Measurements from ENCODE around the gene PIN1. TPM values are rescaled to one million over a fixed set of nuclear protein-coding genes. Genes with fewer than 3 reads are reported as not detected.

The PIN1 gene
- total RNA-seq, 1 donor from 2014 or later = 87.3 TPM

DNA sequence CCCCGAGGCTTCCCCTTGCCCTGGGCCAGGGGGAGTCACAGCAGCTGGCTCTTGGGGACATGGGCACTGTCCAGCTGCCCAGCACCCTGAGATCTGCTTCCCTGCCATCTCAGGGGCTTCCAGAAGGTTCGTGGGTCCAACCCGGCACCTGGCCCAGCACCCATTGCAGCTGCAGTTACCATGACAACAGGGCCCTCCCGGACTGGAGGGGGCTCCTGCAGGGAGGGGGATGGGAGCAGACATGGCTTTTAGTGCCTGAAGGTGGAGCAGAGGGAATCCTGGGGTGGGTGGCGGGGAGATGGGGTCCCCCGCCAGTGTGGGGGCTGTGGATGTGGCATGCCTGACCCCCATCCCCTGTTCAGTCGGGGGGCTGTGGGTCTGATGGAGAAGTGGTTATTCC, 14.7 kb downstream of the PIN1 start:
- Mint-ChIP-seq H3K27me3 (ENCODE audit: low read depth) (no peaks in the 10 kb centered on the region), H3K9me3 (no peaks in the 10 kb centered on the region), H3K4me1 (ENCODE audit: low read depth) (no peaks in the 10 kb centered on the region), H3K36me3 (ENCODE audit: low read depth) (peaks cover 26% of the 10 kb centered on the region), H3K4me3 (ENCODE audit: low read depth) (no peak overlapping the region), H3K27ac (no peak overlapping the region)
- DNase-seq (ENCODE audit: low spot score) = no peak
- intact Hi-C loops (cut with micrococcal nuclease) = no loop called here

DNA sequence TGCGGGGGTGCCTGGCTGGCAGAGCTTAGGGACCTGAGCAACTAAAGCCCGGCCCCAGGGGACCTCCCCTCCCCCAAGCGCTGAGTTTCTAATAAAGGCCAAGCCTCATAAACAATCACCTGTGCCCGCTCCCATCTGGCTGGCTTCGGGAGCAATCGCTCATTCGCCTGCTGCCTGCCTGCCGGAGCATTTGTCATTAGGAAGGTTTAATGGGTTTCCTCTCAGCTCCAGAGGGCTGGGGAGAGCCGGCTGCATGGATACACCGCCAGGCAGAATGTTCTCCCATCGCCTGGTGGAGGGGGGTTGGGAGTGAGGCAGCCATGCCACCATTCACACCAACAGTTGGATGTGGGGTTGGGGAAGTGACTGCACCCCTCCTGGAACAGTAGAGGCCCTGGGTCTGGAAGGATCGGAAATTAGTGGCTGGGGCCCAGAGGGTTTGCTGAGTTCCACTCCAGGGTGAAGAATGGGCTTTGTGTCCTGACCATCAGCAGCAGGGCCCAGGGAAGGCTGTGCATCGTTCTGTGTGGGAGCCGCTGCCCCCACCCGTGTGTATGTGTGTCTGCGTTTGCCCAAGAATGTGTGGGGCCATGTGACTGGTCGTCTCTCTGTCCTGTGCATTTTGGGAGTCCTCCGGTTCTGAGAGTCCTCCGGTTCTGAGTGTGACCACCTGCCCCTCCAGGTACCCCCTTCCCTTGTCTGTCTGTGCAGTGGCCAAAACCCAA, 15.3 kb downstream of the PIN1 start:
- Mint-ChIP-seq H3K27ac (no peak overlapping the region), H3K27me3 (ENCODE audit: low read depth) (no peaks in the 10 kb centered on the region), H3K4me3 (ENCODE audit: low read depth) (no peak overlapping the region), H3K36me3 (ENCODE audit: low read depth) (peaks cover 20% of the 10 kb centered on the region), H3K4me1 (ENCODE audit: low read depth) (no peaks in the 10 kb centered on the region), H3K9me3 (no peaks in the 10 kb centered on the region)
- DNase-seq (ENCODE audit: low spot score) = no peak
- intact Hi-C loops (cut with micrococcal nuclease) = no loop called here

- Mint-ChIP-seq H3K27ac (no peak overlapping the region), H3K4me3 (ENCODE audit: low read depth) (no peak overlapping the region), H3K36me3 (ENCODE audit: low read depth) (peaks cover 24% of the 10 kb centered on the region), H3K4me1 (ENCODE audit: low read depth) (peaks cover 26% of the 10 kb centered on the region), H3K9me3 (no peaks in the 10 kb centered on the region), H3K27me3 (ENCODE audit: low read depth) (no peaks in the 10 kb centered on the region)
- intact Hi-C loops (cut with micrococcal nuclease) = no loop called here
- no peak for DNase-seq (ENCODE audit: low spot score)
Measured at GRCh38 chr19:9854282-9854846, 19.2 kb downstream of the PIN1 start.

GRCh38 chr19:9856609-9857008, 21.5 kb downstream of the PIN1 start:
- H3K4me3 Mint-ChIP-seq (ENCODE audit: low read depth) = peak overlapping the region; percentile 5
- DNase-seq (ENCODE audit: low spot score) = no peak
- peaks cover 24% of the 10 kb centered on the region for H3K36me3 Mint-ChIP-seq (ENCODE audit: low read depth)
- H3K9me3 Mint-ChIP-seq = no peaks in the 10 kb centered on the region
- intact Hi-C loops (cut with micrococcal nuclease) = no loop called here
- no peak overlapping the region for H3K27ac Mint-ChIP-seq
- H3K4me1 Mint-ChIP-seq (ENCODE audit: low read depth) = peaks cover 38% of the 10 kb centered on the region
- H3K27me3 Mint-ChIP-seq (ENCODE audit: low read depth) = no peaks in the 10 kb centered on the region

DNA sequence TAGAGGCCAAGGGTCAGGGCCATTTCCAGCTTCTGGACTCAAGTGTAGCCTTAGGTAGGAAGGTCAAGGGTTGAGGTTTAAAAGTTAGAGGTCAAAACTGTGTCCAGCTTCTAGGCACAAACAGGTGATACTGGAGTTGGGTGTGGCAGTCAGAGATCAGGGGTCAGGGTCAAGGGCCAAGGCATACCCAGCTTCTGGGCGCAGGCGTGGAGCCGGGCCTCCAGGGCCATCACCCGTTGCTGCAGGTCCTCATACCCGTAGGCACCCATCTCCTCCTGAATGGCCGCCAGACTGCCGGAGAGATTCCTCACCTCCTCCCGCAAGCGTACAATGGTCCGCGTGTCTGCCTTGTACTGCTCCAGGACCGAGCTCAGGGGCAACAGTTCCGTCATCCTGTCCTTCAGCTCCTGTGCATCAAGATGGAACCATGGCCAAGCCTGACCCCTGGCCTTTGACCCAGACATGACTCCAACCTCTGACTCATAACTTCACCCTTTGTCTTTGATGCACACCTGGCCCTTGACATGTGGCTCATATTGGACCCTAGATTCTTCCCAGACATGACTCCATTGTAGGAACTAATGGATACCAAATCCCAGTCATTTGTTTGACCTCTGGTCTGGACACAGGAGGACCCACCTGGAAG, 22.1 kb downstream of the PIN1 start:
- no peaks in the 10 kb centered on the region for H3K27me3 Mint-ChIP-seq (ENCODE audit: low read depth)
- intact Hi-C loops (cut with micrococcal nuclease) = no loop called here
- H3K27ac Mint-ChIP-seq = no peak overlapping the region
- H3K4me1 Mint-ChIP-seq (ENCODE audit: low read depth) = peaks cover 44% of the 10 kb centered on the region
- DNase-seq (ENCODE audit: low spot score) = no peak
- no peaks in the 10 kb centered on the region for H3K9me3 Mint-ChIP-seq
- H3K36me3 Mint-ChIP-seq (ENCODE audit: low read depth) = peaks cover 21% of the 10 kb centered on the region
- peak overlapping the region; percentile 72 for H3K4me3 Mint-ChIP-seq (ENCODE audit: low read depth)

DNA sequence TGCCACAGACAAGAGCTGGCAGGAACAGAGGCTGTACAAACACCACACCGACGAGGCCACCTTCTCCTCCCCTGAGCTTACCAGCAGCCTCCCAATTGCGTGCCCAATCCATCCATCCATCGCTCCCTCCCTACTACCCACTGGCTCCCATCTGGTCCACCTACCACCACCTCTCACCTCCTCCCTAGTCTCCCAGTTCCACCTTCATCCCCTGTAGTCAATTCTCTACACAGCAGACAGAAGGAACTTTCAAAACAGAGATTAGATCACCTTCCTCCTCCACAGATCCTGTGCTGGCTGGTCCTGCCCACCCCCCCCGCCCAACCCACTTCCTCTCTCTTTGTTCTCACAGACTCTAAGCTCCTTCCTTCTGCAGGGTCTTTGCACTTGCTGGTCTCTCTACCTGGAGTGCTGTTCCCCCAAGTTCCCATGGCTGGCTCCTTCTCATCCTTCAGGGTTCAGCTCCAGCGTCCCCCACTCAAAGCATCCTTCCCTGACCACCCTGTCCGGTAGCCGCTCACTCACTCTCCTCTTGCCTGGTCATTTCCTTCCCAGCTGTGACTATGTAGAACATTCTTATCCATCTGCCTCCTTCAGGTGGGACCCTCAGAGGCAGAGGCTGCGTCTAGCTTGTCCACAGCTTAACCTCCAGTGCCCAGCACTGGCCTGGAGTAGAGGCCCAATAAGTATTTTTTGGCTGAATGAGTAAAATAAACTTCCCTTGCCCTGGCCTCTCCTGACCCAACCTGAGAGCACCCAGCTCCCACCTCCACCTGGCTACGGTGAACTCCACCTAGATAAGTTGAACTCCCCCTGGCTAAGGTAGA, 23.0 kb downstream of the PIN1 start:
- peak overlapping the region; percentile 77 for H3K27ac Mint-ChIP-seq
- H3K4me3 Mint-ChIP-seq (ENCODE audit: low read depth) = peak overlapping the region; percentile 72
- peaks cover 49% of the 10 kb centered on the region for H3K4me1 Mint-ChIP-seq (ENCODE audit: low read depth)
- H3K27me3 Mint-ChIP-seq (ENCODE audit: low read depth) = no peaks in the 10 kb centered on the region
- no peaks in the 10 kb centered on the region for H3K9me3 Mint-ChIP-seq
- peaks cover 16% of the 10 kb centered on the region for H3K36me3 Mint-ChIP-seq (ENCODE audit: low read depth)
- no peak for DNase-seq (ENCODE audit: low spot score)
- intact Hi-C loops (cut with micrococcal nuclease) = loop anchor here (2.0 kb wide), 1 partner anchor 57 kb away; no protein-coding TSS in a partner anchor

- intact Hi-C loops (cut with micrococcal nuclease) = loop anchor here (2.0 kb wide), 1 partner anchor 56 kb away; no protein-coding TSS in a partner anchor
- no peaks in the 10 kb centered on the region for H3K9me3 Mint-ChIP-seq
- no peak overlapping the region for H3K4me3 Mint-ChIP-seq (ENCODE audit: low read depth)
- DNase-seq (ENCODE audit: low spot score) = no peak
- peak overlapping the region; percentile 77 for H3K27ac Mint-ChIP-seq
- peaks cover 13% of the 10 kb centered on the region for H3K36me3 Mint-ChIP-seq (ENCODE audit: low read depth)
- H3K4me1 Mint-ChIP-seq (ENCODE audit: low read depth) = peaks cover 55% of the 10 kb centered on the region
- no peaks in the 10 kb centered on the region for H3K27me3 Mint-ChIP-seq (ENCODE audit: low read depth)
Measured at GRCh38 chr19:9858766-9859165, 23.6 kb downstream of the PIN1 start.

- Mint-ChIP-seq H3K36me3 (ENCODE audit: low read depth) (peaks cover 10% of the 10 kb centered on the region), H3K4me3 (ENCODE audit: low read depth) (no peak overlapping the region), H3K27me3 (ENCODE audit: low read depth) (no peaks in the 10 kb centered on the region), H3K27ac (no peak overlapping the region), H3K9me3 (no peaks in the 10 kb centered on the region), H3K4me1 (ENCODE audit: low read depth) (peaks cover 64% of the 10 kb centered on the region)
- intact Hi-C loops (cut with micrococcal nuclease) = no loop called here
- DNase-seq (ENCODE audit: low spot score) = no peak
Measured at GRCh38 chr19:9860407-9860806, 25.3 kb downstream of the PIN1 start.

- Mint-ChIP-seq H3K36me3 (ENCODE audit: low read depth) (peaks cover 8% of the 10 kb centered on the region), H3K9me3 (no peaks in the 10 kb centered on the region), H3K4me3 (ENCODE audit: low read depth) (no peak overlapping the region), H3K27me3 (ENCODE audit: low read depth) (no peaks in the 10 kb centered on the region), H3K27ac (no peak overlapping the region), H3K4me1 (ENCODE audit: low read depth) (peaks cover 72% of the 10 kb centered on the region)
- intact Hi-C loops (cut with micrococcal nuclease) = no loop called here
- DNase-seq (ENCODE audit: low spot score) = no peak
Measured at GRCh38 chr19:9861503-9861902, 26.4 kb downstream of the PIN1 start.

DNA sequence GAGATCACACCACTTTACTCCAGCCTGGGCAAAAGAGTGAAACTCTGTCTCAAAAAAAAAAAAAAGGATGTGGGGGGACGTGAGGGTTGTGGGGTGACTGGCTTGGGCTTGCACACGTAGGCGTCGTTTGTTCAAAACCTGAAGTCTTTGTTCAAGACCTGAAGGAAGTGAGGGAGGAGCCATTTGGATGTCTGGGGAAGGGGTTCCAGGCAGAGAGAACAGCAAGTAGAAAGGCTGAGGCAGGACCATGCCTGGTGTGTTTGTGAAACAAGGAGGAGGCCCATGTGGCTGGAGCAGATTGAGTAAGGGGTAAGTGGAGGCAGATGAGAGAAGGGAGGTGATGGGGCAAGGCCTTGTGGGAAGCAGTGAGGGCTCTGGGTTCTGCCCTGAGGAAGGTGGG, 27.8 kb downstream of the PIN1 start:
- peaks cover 2% of the 10 kb centered on the region for H3K27me3 Mint-ChIP-seq (ENCODE audit: low read depth)
- H3K4me1 Mint-ChIP-seq (ENCODE audit: low read depth) = peaks cover 63% of the 10 kb centered on the region
- peak overlapping the region; percentile 94 for H3K27ac Mint-ChIP-seq
- peak; percentile 20 for DNase-seq (ENCODE audit: low spot score)
- no peaks in the 10 kb centered on the region for H3K9me3 Mint-ChIP-seq
- H3K4me3 Mint-ChIP-seq (ENCODE audit: low read depth) = peak overlapping the region; percentile 87
- peaks cover 3% of the 10 kb centered on the region for H3K36me3 Mint-ChIP-seq (ENCODE audit: low read depth)
- intact Hi-C loops (cut with micrococcal nuclease) = no loop called here

DNA sequence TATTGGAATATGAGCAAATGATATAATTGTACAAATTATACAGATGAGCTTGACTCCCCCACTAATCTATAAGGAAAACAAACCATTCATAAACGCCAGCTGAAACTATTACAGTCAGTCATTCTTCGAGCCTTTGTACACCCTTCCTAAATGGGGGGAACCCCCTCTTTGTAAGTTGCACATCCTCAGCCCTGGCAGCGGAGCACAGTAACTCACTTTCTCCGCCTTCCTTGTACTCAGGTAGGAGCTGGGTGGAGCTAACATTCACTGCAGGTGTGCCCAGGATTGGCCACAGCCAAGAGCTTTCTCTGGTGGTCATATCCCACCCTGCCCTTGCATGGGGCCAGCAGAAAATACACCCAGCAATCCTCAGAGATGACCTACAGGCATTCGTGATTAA, 28.6 kb downstream of the PIN1 start:
- intact Hi-C loops (cut with micrococcal nuclease) = no loop called here
- H3K27ac Mint-ChIP-seq = peak overlapping the region; percentile 94

GRCh38 chr19:9865732-9866501, 30.8 kb downstream of the PIN1 start:
- peak; percentile 35 for DNase-seq (ENCODE audit: low spot score)
- intact Hi-C loops (cut with micrococcal nuclease) = no loop called here
- peak overlapping the region; percentile 42 for H3K27ac Mint-ChIP-seq
- H3K27me3 Mint-ChIP-seq (ENCODE audit: low read depth) = peaks cover 2% of the 10 kb centered on the region
- H3K36me3 Mint-ChIP-seq (ENCODE audit: low read depth) = no peaks in the 10 kb centered on the region
- H3K9me3 Mint-ChIP-seq = no peaks in the 10 kb centered on the region
- H3K4me3 Mint-ChIP-seq (ENCODE audit: low read depth) = peak overlapping the region; percentile 8
- peaks cover 43% of the 10 kb centered on the region for H3K4me1 Mint-ChIP-seq (ENCODE audit: low read depth)

More for the DNA sequence above, 28.6 kb downstream of the PIN1 start:
- Mint-ChIP-seq H3K4me3 (ENCODE audit: low read depth) (peak overlapping the region; percentile 87), H3K36me3 (ENCODE audit: low read depth) (no peaks in the 10 kb centered on the region), H3K27me3 (ENCODE audit: low read depth) (peaks cover 2% of the 10 kb centered on the region), H3K4me1 (ENCODE audit: low read depth) (peaks cover 54% of the 10 kb centered on the region), H3K9me3 (no peaks in the 10 kb centered on the region)
- no peak for DNase-seq (ENCODE audit: low spot score)
